A549 (cell line): Measurements from ENCODE around the gene TOPORS.

Experiments used
- BHLHE40 ChIP-seq: IDR thresholded peaks from 2 replicates; pipeline ENCODE4 v1.6.1; 2012; ENCODE audit warnings: low read depth, low read length, inconsistent platforms
- CEBPB ChIP-seq, 2 experiments: fragments of >200 bp in 1 of 2; sonication (Bioruptor Twin) in 1 of 2; formaldehyde crosslinking in 1 of 2; IDR thresholded peaks; 2 replicates each; pipeline ENCODE4 v1.6.1; 2012 to 2016
- CTCF ChIP-seq: fragments of >200 bp; sonication (Bioruptor Twin); formaldehyde crosslinking; IDR thresholded peaks from 3 replicates; pipeline ENCODE4 v1.5.1; 2016
- EP300 ChIP-seq, 2 experiments: fragments of >200 bp; sonication (Bioruptor Twin); formaldehyde crosslinking; IDR thresholded peaks; 2 replicates in 1 of 2; 3 replicates in 1 of 2; pipeline ENCODE4 v1.6.1; 2016 to 2017
- ESRRA ChIP-seq: fragments of 150-350 bp; IDR thresholded peaks from 2 replicates; pipeline ENCODE4 v1.6.1; 2014; ENCODE audit warnings: mild to moderate bottlenecking, low read length, borderline replicate concordance
- JUN ChIP-seq, 2 experiments: fragments of >200 bp; sonication (Bioruptor Twin); formaldehyde crosslinking; IDR thresholded peaks; 2 replicates in 1 of 2; 3 replicates in 1 of 2; pipeline ENCODE4 v1.6.1; 2016 to 2017
- NR3C1 ChIP-seq: fragments of >200 bp; sonication (Bioruptor Twin); formaldehyde crosslinking; IDR thresholded peaks from 3 replicates; pipeline ENCODE4 v1.6.1; 2017
- POLR2A ChIP-seq: IDR thresholded peaks from 2 replicates; pipeline ENCODE4 v1.6.1; 2012; ENCODE audit warnings: mild to moderate bottlenecking, low read length
- RAD21 ChIP-seq, 2 experiments: fragments of >200 bp in 1 of 2; sonication (Bioruptor Twin) in 1 of 2; formaldehyde crosslinking in 1 of 2; IDR thresholded peaks in 1 of 2; conservative IDR thresholded peaks in 1 of 2; 2 replicates in 1 of 2; 3 replicates in 1 of 2; pipeline ENCODE4 v1.6.1; 2012 to 2018; ENCODE audit warnings: inconsistent platforms in 1 of 2
- TF ChIP-seq, protein P1 (sequence below): IDR thresholded peaks from 2 replicates; pipeline ENCODE4 v1.6.1; 2012; ENCODE audit warnings: low read depth, borderline replicate concordance

GRCh38 chr9:32587901-32588300, 35.5 kb upstream of the TOPORS start:
- no peak for TF ChIP-seq CTCF
- TF ChIP-seq BHLHE40, result no peak
- no peak for TF ChIP-seq EP300 (IDR thresholded peaks at IDR 0.05)
- TF ChIP-seq POLR2A, result no peak
- TF ChIP-seq, protein P1, sequence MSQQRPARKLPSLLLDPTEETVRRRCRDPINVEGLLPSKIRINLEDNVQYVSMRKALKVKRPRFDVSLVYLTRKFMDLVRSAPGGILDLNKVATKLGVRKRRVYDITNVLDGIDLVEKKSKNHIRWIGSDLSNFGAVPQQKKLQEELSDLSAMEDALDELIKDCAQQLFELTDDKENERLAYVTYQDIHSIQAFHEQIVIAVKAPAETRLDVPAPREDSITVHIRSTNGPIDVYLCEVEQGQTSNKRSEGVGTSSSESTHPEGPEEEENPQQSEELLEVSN, result no peak
- TF ChIP-seq NR3C1, result no peak
- TF ChIP-seq RAD21 (conservative IDR thresholded peaks at IDR 0.05 in 1 of 2, IDR thresholded peaks at IDR 0.05 in 1 of 2), result no peak
- TF ChIP-seq JUN (IDR thresholded peaks at IDR 0.05), result no peak
- TF ChIP-seq CEBPB (IDR thresholded peaks at IDR 0.05), result no peak
- no peak for TF ChIP-seq ESRRA
